Loucy (cell line): Measurements from ENCODE around the gene CPSF2.

ENCODE experiments used
- H2AFZ ChIP-seq: fragments of 200-600 bp; sonication (generic); 2 replicates; pipeline ENCODE4 v1.6.0; 2016; ENCODE audit warnings: antibody characterized with exemption, mild to moderate bottlenecking, low read length, moderate library complexity
- H3F3A ChIP-seq: fragments of 200-600 bp; 2 replicates; pipeline ENCODE4 v1.6.0; 2016; ENCODE audit warnings: antibody characterized with exemption, low read depth, mild to moderate bottlenecking
- H3K27me3 ChIP-seq: fragments of 200-600 bp; sonication (generic); 2 replicates; pipeline ENCODE4 v1.6.1; 2014; ENCODE audit warnings: low read length, mild to moderate bottlenecking; ENCODE audit not compliant: insufficient read depth, poor library complexity, severe bottlenecking
- H3K36me3 ChIP-seq: fragments of 200-600 bp; sonication (generic); 2 replicates; pipeline ENCODE4 v1.6.1; 2016; ENCODE audit warnings: low read length; ENCODE audit not compliant: insufficient read depth
- H3K4me1 ChIP-seq: fragments of 200-600 bp; sonication (generic); 2 replicates; pipeline ENCODE4 v1.5.1; 2014; ENCODE audit warnings: low read length, mild to moderate bottlenecking; ENCODE audit not compliant: insufficient read depth, poor library complexity, severe bottlenecking
- H3K4me2 ChIP-seq: fragments of 200-600 bp; sonication (generic); 2 replicates; pipeline ENCODE4 v1.6.0; 2014; ENCODE audit warnings: antibody characterized with exemption, low read length, low read depth, mild to moderate bottlenecking; ENCODE audit not compliant: poor library complexity, severe bottlenecking
- H3K4me3 ChIP-seq: fragments of 200-600 bp; sonication (generic); 2 replicates; pipeline ENCODE4 v1.5.1; 2014; ENCODE audit warnings: low read length, mild to moderate bottlenecking, mixed read lengths; ENCODE audit not compliant: poor library complexity, severe bottlenecking
- H3K79me2 ChIP-seq: fragments of 200-600 bp; sonication (generic); 2 replicates; pipeline ENCODE4 v1.6.1; 2014; ENCODE audit warnings: low read length; ENCODE audit not compliant: insufficient read depth
- H3K9ac ChIP-seq: fragments of 200-600 bp; sonication (generic); 2 replicates; pipeline ENCODE4 v1.6.0; 2014; ENCODE audit warnings: mild to moderate bottlenecking, low read depth, low read length, moderate library complexity; ENCODE audit not compliant: poor library complexity, severe bottlenecking
- H3K9me2 ChIP-seq: fragments of 200-600 bp; sonication (generic); replicated peaks from 2 replicates; pipeline ENCODE4 v1.6.1; 2016; ENCODE audit warnings: low read depth, low read length, mixed read lengths
- H3K9me3 ChIP-seq: fragments of 200-600 bp; sonication (generic); 2 replicates; pipeline ENCODE4 v1.6.1; 2014; ENCODE audit warnings: mild to moderate bottlenecking, antibody characterized with exemption, low read length, low read depth; ENCODE audit not compliant: insufficient read depth
- H4K20me1 ChIP-seq: fragments of 200-600 bp; sonication (generic); 2 replicates; pipeline ENCODE4 v1.6.0; 2014; ENCODE audit warnings: antibody characterized with exemption, low read length, mild to moderate bottlenecking; ENCODE audit not compliant: insufficient read depth, poor library complexity, severe bottlenecking
- EZH2phosphoT487 ChIP-seq: fragments of 200-600 bp; IDR thresholded peaks from 2 replicates; pipeline ENCODE4 v1.6.1; 2018; ENCODE audit warnings: antibody characterized with exemption, mild to moderate bottlenecking, moderate library complexity, borderline replicate concordance
- TF ChIP-seq, protein P1 (sequence below): fragments of 200-600 bp; sonication (generic); conservative IDR thresholded peaks from 2 replicates; pipeline ENCODE4 v1.5.1; 2014; ENCODE audit warnings: mild to moderate bottlenecking, antibody characterized with exemption, low read length

The CPSF2 gene

DNA sequence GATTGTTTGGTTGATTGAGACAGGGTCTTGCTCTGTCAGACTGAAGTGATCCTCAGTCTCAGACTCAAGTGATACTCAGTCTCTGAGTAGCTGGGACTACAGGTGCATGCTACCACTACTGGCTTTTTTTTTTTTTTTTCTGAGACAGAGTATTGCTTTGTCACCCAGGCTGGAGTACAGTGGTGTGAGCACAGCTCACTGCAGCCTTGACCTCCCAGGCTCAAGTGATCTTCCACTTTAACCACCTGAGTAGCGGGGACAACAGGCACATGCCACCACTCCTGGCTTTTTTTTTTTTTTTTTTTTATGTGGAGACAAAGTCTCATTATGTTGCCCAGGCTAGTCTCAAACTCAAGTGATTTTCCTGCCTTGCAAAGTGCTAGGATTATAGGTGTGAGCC, 31.8 kb downstream of the CPSF2 start:
- peaks cover 49% of the 10 kb centered on the region; the same call in 1 of the 2 replicates for H3K36me3 ChIP-seq
- H3K27me3 ChIP-seq = no peaks in the 10 kb centered on the region
- no peaks in the 10 kb centered on the region for H3K9me2 ChIP-seq
- H3K4me2 ChIP-seq = no peak overlapping the region
- no peaks in the 10 kb centered on the region for H4K20me1 ChIP-seq
- no peaks in the 10 kb centered on the region for H3F3A ChIP-seq
- H3K79me2 ChIP-seq = no peaks in the 10 kb centered on the region
- H3K9ac ChIP-seq = no peak overlapping the region
- TF ChIP-seq, protein P1, sequence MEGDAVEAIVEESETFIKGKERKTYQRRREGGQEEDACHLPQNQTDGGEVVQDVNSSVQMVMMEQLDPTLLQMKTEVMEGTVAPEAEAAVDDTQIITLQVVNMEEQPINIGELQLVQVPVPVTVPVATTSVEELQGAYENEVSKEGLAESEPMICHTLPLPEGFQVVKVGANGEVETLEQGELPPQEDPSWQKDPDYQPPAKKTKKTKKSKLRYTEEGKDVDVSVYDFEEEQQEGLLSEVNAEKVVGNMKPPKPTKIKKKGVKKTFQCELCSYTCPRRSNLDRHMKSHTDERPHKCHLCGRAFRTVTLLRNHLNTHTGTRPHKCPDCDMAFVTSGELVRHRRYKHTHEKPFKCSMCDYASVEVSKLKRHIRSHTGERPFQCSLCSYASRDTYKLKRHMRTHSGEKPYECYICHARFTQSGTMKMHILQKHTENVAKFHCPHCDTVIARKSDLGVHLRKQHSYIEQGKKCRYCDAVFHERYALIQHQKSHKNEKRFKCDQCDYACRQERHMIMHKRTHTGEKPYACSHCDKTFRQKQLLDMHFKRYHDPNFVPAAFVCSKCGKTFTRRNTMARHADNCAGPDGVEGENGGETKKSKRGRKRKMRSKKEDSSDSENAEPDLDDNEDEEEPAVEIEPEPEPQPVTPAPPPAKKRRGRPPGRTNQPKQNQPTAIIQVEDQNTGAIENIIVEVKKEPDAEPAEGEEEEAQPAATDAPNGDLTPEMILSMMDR = no peak
- no peak for TF ChIP-seq EZH2phosphoT487
- H3K9me3 ChIP-seq = no peaks in the 10 kb centered on the region
- H2AFZ ChIP-seq = no peak overlapping the region
- no peak overlapping the region for H3K4me3 ChIP-seq
- no peaks in the 10 kb centered on the region for H3K4me1 ChIP-seq

DNA sequence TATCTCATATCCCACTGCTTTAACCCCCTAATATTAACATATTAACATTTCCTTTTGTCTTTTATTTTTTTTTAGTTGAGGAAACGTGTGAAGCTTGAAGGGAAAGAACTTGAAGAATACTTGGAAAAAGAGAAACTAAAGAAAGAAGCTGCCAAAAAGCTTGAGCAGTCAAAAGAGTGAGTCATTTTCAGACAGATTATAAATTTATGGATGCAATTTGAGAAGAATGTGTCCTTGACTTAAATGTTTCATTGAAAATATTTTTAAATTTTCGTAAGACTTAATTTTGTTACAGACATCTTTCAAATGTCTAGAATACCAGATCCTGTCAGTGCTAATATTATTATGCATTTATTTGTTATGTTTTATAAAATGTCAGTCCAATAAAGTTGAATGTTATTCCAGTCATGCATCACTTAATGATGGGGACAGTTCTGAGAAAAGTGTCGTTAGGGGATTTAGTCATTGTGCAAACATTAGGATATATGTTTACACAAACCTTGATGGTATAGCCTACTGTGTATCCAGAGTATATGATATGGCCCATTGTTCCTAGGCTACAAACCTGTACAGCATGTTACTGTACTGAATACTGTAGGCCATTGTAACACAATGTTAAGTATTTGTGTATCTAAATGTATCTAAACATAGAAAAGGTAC, 32.6 kb downstream of the CPSF2 start:
- Histone ChIP-seq H3K79me2 (no peaks in the 10 kb centered on the region), H3F3A (no peaks in the 10 kb centered on the region), H3K4me1 (no peaks in the 10 kb centered on the region), H2AFZ (no peak overlapping the region), H3K36me3 (peaks cover 49% of the 10 kb centered on the region; the same call in 1 of the 2 replicates), H3K27me3 (no peaks in the 10 kb centered on the region), H4K20me1 (no peaks in the 10 kb centered on the region), H3K9me3 (no peaks in the 10 kb centered on the region), H3K9ac (no peak overlapping the region), H3K9me2 (no peaks in the 10 kb centered on the region), H3K4me3 (no peak overlapping the region), H3K4me2 (no peak overlapping the region)
- no peak for TF ChIP-seq EZH2phosphoT487
- TF ChIP-seq, protein P1 = no peak

DNA sequence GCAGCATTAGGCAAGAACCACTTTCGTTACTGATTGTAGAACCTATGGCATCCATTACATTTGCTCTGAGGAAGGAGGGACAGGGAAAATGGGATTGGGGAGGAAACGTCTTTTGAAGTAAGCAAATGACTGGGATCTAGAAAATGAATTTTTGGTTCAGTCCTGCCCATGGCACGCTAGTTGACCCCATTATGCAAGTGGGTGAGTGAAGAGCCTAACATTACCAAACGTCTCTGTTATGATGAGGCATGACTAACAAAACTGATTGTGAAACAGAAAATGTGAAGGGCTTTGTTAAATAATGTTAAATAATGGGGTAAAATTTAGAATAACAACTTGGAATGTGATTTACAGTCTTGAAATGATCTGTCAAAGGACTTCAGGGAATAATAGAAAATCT, 38.9 kb downstream of the CPSF2 start:
- H3K4me3 ChIP-seq = no peak overlapping the region

More for the DNA sequence above, 38.9 kb downstream of the CPSF2 start:
- Histone ChIP-seq H3K79me2 (no peaks in the 10 kb centered on the region), H3F3A (no peaks in the 10 kb centered on the region), H3K27me3 (no peaks in the 10 kb centered on the region), H3K4me2 (no peak overlapping the region), H3K4me1 (no peaks in the 10 kb centered on the region), H3K9ac (no peak overlapping the region), H3K36me3 (peaks cover 91% of the 10 kb centered on the region), H4K20me1 (no peaks in the 10 kb centered on the region), H2AFZ (no peak overlapping the region), H3K9me2 (no peaks in the 10 kb centered on the region), H3K9me3 (no peaks in the 10 kb centered on the region)
- no peak for TF ChIP-seq EZH2phosphoT487
- TF ChIP-seq, protein P1 = no peak
